ENCODE measurements around the gene THAP4.

DNA sequence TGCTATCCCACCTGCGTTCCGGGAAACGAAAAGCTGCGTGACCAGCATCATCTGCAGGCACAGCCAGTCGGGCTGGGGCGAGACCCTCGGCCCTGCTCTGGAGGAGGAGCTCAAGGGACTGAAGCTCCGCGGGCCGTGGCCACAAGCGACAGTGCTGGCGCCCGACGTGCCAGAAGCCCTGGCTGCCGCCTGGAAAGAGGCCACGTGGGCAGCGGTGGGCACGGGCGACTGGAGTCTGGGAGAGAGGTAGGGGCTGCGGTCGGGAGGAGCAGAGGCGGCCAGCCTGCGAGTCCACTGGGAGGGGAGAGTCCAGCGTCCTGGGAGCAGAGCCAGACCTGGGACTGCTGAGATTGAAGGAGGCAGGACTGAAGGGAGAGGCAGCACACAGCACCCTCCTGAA is 40.4 kb upstream of the THAP4 start:
- TF ChIP-seq, protein P1, sequence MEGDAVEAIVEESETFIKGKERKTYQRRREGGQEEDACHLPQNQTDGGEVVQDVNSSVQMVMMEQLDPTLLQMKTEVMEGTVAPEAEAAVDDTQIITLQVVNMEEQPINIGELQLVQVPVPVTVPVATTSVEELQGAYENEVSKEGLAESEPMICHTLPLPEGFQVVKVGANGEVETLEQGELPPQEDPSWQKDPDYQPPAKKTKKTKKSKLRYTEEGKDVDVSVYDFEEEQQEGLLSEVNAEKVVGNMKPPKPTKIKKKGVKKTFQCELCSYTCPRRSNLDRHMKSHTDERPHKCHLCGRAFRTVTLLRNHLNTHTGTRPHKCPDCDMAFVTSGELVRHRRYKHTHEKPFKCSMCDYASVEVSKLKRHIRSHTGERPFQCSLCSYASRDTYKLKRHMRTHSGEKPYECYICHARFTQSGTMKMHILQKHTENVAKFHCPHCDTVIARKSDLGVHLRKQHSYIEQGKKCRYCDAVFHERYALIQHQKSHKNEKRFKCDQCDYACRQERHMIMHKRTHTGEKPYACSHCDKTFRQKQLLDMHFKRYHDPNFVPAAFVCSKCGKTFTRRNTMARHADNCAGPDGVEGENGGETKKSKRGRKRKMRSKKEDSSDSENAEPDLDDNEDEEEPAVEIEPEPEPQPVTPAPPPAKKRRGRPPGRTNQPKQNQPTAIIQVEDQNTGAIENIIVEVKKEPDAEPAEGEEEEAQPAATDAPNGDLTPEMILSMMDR (conservative IDR thresholded peaks at IDR 0.05; ENCODE audit: low read depth, low read length), result no peak
- TF ChIP-seq FOS (IDR thresholded peaks at IDR 0.05; ENCODE audit: low read depth, low read length) (no peak), POLR2A (IDR thresholded peaks at IDR 0.05; ENCODE audit: low read depth, low read length) (no peak), BHLHE40 (IDR thresholded peaks at IDR 0.05; ENCODE audit: low read depth, low read length) (no peak), RAD21 (IDR thresholded peaks at IDR 0.05; ENCODE audit: low read length) (no peak), NFE2L2 (IDR thresholded peaks at IDR 0.05; ENCODE audit: low read depth, low read length) (no peak), MAZ (IDR thresholded peaks at IDR 0.05; ENCODE audit: borderline replicate concordance, low read depth, low read length) (no peak)
- TF ChIP-seq, protein P2, sequence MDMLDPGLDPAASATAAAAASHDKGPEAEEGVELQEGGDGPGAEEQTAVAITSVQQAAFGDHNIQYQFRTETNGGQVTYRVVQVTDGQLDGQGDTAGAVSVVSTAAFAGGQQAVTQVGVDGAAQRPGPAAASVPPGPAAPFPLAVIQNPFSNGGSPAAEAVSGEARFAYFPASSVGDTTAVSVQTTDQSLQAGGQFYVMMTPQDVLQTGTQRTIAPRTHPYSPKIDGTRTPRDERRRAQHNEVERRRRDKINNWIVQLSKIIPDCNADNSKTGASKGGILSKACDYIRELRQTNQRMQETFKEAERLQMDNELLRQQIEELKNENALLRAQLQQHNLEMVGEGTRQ (IDR thresholded peaks at IDR 0.05; ENCODE audit: low read depth, low read length), result no peak
